Measurements from ENCODE around the gene SLC2A1. TPM values are rescaled to one million over a fixed set of nuclear protein-coding genes. Genes with fewer than 3 reads are reported as not detected.

The SLC2A1 gene
- total and polyA plus RNA-seq, 2 of the 13 experiments (the other 11 are each of a cell fraction or from before 2014, with no cell fraction given), result 125 to 423 TPM

DNA sequence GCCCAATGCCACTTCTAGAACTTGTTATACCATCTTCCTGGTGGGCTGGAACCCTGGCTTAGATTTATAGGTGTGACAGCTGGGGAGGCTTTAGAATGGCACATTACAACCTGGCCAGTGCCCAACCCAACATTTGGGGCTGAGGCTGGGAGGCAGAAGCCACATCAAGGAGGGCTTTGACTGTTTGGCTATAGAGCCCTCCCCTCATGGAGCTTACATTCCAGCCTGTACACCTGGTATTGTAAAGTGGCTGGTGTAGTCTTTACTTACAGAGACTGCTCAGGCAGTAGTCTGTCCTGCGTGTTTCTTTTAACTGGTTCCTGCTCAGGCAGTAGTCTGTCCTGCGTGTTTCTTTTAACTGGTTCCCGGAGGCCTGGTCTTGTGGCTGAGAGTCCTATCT, 10.0 kb upstream of the SLC2A1 start:
- FAIRE-seq (no peak), ATAC-seq (no peak), DNase-seq (ENCODE audit: low spot score) (no peak)
- Histone ChIP-seq H3K9ac (ENCODE audit: insufficient read depth, low read depth, low read length) (no peak overlapping the region), H3K4me1 (ENCODE audit: insufficient read depth, low read length) (peaks cover 20% of the 10 kb centered on the region), H3K27me3 (ENCODE audit: control insufficient read depth in 1 of 2, insufficient read depth in 2 of 2, low read length in 2 of 2) (no peaks in the 10 kb centered on the region), H3K9me3 (ENCODE audit: low read length) (no peaks in the 10 kb centered on the region), H3K36me3 (replicated peaks in 1 of 2; ENCODE audit: control insufficient read depth in 1 of 2, insufficient read depth in 2 of 2, low read length in 2 of 2) (no peaks in the 10 kb centered on the region), H3K27ac (ENCODE audit: extremely low read length, insufficient read depth, low read length) (no peak overlapping the region), H2AFZ (ENCODE audit: low read length) (no peak overlapping the region), H3K4me3 (replicated peaks in 1 of 3; ENCODE audit: insufficient read depth in 1 of 3, low read depth in 2 of 3, low read length in 3 of 3) (no peak overlapping the region), H4K20me1 (ENCODE audit: insufficient read depth, low read length) (no peaks in the 10 kb centered on the region), H3K79me2 (ENCODE audit: insufficient read depth, low read length) (no peaks in the 10 kb centered on the region), H3K4me2 (ENCODE audit: low read depth, low read length) (no peak overlapping the region)
- in situ Hi-C loops (cut with HindIII; ENCODE audit: extremely low pct_ligation_motif_present, low pct_unique_long_range_greater_than_20kb), result no loop called here
- no TSS peak for BruUV-seq (replicated peaks)
- POLR2A ChIA-PET, result interaction anchor here (0.9 to 1.3 kb wide), 2 partner anchors 9 to 12 kb away, joined by 3 read pairs; no protein-coding TSS in a partner anchor
- TF ChIP-seq, protein P1, sequence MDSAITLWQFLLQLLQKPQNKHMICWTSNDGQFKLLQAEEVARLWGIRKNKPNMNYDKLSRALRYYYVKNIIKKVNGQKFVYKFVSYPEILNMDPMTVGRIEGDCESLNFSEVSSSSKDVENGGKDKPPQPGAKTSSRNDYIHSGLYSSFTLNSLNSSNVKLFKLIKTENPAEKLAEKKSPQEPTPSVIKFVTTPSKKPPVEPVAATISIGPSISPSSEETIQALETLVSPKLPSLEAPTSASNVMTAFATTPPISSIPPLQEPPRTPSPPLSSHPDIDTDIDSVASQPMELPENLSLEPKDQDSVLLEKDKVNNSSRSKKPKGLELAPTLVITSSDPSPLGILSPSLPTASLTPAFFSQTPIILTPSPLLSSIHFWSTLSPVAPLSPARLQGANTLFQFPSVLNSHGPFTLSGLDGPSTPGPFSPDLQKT (CRISPR knock-in tag; IDR thresholded peaks at IDR 0.05; ENCODE audit: borderline replicate concordance), result no peak
- CTCF ChIA-PET (ENCODE audit: low intra/inter-chr PET ratio, low total read pairs), result no interaction called here
- intact Hi-C loops (cut with micrococcal nuclease; ENCODE audit: unreplicated experiment), result no loop called here
- 91% methylated on average over 3 of the region's 3 CpGs for WGBS (ENCODE audit: low lambda C conversion rate)

DNA sequence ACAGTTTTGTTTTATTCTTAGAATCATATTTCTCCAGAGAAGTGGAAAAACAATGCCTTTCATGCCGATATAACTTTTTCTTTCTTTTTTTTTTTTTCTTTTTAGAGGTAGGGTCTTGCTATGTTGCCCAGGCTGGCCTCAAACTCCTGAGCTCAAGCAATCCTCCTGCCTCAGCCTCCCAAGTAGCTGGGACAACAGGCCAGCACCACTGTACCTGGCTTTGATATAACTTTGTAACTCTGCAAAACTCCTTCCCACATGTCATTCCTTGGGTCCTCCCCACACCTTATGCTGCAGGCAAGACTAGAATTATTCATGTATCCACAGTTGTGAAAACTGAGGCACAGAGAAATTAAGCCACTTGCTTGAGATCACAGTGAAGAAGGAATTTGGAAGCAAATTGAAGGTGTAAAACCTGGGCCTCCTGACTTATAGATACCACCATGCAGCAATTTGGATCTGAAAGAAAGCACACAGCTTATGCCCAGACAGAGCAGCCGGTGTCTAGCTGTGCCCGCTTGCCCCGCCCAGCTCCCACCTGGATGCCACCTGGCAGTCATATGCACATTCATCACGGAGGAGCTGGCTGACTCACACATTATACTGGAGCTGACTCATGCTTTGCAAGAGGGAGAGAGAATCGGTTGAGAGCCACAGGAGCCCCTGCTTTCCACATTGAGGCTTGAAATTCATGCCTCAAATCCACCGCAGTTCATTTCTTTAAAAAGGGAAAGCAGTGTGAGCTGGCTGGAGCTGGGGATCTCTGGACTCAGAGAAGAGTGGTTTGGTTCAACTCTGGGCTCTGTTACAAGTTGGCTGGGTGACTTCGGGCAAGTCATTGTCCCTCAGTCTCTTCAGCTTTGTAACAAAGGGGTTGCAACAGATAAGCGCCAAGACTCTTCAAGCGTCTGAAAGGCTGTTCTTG, 8.3 kb upstream of the SLC2A1 start:
- no peak overlapping the region for H2AFZ ChIP-seq (ENCODE audit: low read length)
- H3K9me3 ChIP-seq (ENCODE audit: low read length), result no peaks in the 10 kb centered on the region
- H3K27me3 ChIP-seq (ENCODE audit: control insufficient read depth in 1 of 2, insufficient read depth in 2 of 2, low read length in 2 of 2), result no peaks in the 10 kb centered on the region
- intact Hi-C loops (cut with micrococcal nuclease; ENCODE audit: unreplicated experiment), result no loop called here
- H3K4me2 ChIP-seq (ENCODE audit: low read depth, low read length), result no peak overlapping the region
- peaks cover 3% of the 10 kb centered on the region for H3K79me2 ChIP-seq (ENCODE audit: insufficient read depth, low read length)
- FAIRE-seq (no peak), DNase-seq (ENCODE audit: low spot score) (peak; percentile 56), ATAC-seq (no peak)
- H3K36me3 ChIP-seq (replicated peaks in 1 of 2; ENCODE audit: control insufficient read depth in 1 of 2, insufficient read depth in 2 of 2, low read length in 2 of 2), result no peaks in the 10 kb centered on the region
- H3K27ac ChIP-seq (ENCODE audit: extremely low read length, insufficient read depth, low read length), result no peak overlapping the region
- peaks cover 34% of the 10 kb centered on the region for H3K4me1 ChIP-seq (ENCODE audit: insufficient read depth, low read length)
- CTCF ChIA-PET (ENCODE audit: low intra/inter-chr PET ratio, low total read pairs), result no interaction called here
- no peak overlapping the region for H3K4me3 ChIP-seq (replicated peaks in 1 of 3; ENCODE audit: insufficient read depth in 1 of 3, low read depth in 2 of 3, low read length in 3 of 3)
- POLR2A ChIA-PET, result interaction anchor here (1.0 to 1.1 kb wide), 2 partner anchors 11 to 13 kb away, joined by 3 to 6 read pairs; no protein-coding TSS in a partner anchor
- no peaks in the 10 kb centered on the region for H4K20me1 ChIP-seq (ENCODE audit: insufficient read depth, low read length)
- in situ Hi-C loops (cut with HindIII; ENCODE audit: extremely low pct_ligation_motif_present, low pct_unique_long_range_greater_than_20kb), result no loop called here
- no TSS peak for BruUV-seq (replicated peaks)
- 60% methylated on average over 10 of the region's 10 CpGs for WGBS (ENCODE audit: low lambda C conversion rate)
- H3K9ac ChIP-seq (ENCODE audit: insufficient read depth, low read depth, low read length), result no peak overlapping the region
- TF ChIP-seq FOSL2 (CRISPR knock-in tag; IDR thresholded peaks at IDR 0.05), result peak; percentile 90
- TF ChIP-seq TBP (CRISPR knock-in tag; IDR thresholded peaks at IDR 0.05), result no peak
- TF ChIP-seq ZNF724P (CRISPR knock-in tag; IDR thresholded peaks at IDR 0.05; ENCODE audit: borderline replicate concordance), result no peak
- TF ChIP-seq, protein P2, sequence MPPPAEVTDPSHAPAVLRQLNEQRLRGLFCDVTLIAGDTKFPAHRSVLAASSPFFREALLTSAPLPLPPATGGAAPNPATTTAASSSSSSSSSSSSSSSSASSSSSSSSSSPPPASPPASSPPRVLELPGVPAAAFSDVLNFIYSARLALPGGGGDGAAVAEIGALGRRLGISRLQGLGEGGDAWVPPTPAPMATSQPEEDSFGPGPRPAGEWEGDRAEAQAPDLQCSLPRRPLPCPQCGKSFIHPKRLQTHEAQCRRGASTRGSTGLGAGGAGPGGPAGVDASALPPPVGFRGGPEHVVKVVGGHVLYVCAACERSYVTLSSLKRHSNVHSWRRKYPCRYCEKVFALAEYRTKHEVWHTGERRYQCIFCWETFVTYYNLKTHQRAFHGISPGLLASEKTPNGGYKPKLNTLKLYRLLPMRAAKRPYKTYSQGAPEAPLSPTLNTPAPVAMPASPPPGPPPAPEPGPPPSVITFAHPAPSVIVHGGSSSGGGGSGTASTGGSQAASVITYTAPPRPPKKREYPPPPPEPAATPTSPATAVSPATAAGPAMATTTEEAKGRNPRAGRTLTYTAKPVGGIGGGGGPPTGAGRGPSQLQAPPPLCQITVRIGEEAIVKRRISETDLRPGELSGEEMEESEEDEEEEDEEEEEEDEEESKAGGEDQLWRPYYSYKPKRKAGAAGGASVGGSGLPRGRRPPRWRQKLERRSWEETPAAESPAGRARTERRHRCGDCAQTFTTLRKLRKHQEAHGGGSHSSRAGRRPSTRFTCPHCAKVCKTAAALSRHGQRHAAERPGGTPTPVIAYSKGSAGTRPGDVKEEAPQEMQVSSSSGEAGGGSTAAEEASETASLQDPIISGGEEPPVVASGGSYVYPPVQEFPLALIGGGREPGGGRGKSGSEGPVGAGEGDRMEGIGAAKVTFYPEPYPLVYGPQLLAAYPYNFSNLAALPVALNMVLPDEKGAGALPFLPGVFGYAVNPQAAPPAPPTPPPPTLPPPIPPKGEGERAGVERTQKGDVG (CRISPR knock-in tag; IDR thresholded peaks at IDR 0.05; ENCODE audit: borderline replicate concordance), result no peak
